ENCODE measurements around the gene AKAP11. TPM values are rescaled to one million over a fixed set of nuclear protein-coding genes. Genes with fewer than 3 reads are reported as not detected.

The AKAP11 gene
- total RNA-seq, 1 experiment from 2014 or later, result 64.7 TPM

- peaks cover 5% of the 10 kb centered on the region for H3K4me1 ChIP-seq (ENCODE audit: low read length)
- no peaks in the 10 kb centered on the region for H3K79me2 ChIP-seq (ENCODE audit: low read length)
- H3K27ac ChIP-seq (ENCODE audit: low read length), result no peak overlapping the region
- no peak for DNase-seq
- H3K9me2 ChIP-seq (replicated peaks; ENCODE audit: insufficient read depth, low read length), result no peaks in the 10 kb centered on the region
- H4K20me1 ChIP-seq (ENCODE audit: insufficient read depth, low read depth, low read length), result no peaks in the 10 kb centered on the region
- H3K4me2 ChIP-seq (ENCODE audit: low read depth, low read length, poor library complexity, severe bottlenecking), result no peak overlapping the region
- no peaks in the 10 kb centered on the region for H3K36me3 ChIP-seq (ENCODE audit: insufficient read depth, low read length)
- H3K27me3 ChIP-seq (ENCODE audit: low read length), result no peaks in the 10 kb centered on the region
- no peak overlapping the region for H3K9ac ChIP-seq (ENCODE audit: low read length)
- H3K4me3 ChIP-seq (ENCODE audit: low read length), result no peak overlapping the region
- H3K9me3 ChIP-seq (ENCODE audit: low read length), result no peaks in the 10 kb centered on the region
- H2AFZ ChIP-seq (ENCODE audit: low read length), result no peak overlapping the region
Observed at GRCh38 chr13:42233726-42234125, 38.2 kb upstream of the AKAP11 start.

GRCh38 chr13:42239161-42239560 lies 32.8 kb upstream of the AKAP11 start:
- Histone ChIP-seq H2AFZ (ENCODE audit: low read length) (no peak overlapping the region), H4K20me1 (ENCODE audit: insufficient read depth, low read depth, low read length) (no peaks in the 10 kb centered on the region), H3K27ac (ENCODE audit: low read length) (no peak overlapping the region), H3K9me2 (replicated peaks; ENCODE audit: insufficient read depth, low read length) (no peaks in the 10 kb centered on the region), H3K4me2 (ENCODE audit: low read depth, low read length, poor library complexity, severe bottlenecking) (no peak overlapping the region), H3K9me3 (ENCODE audit: low read length) (no peaks in the 10 kb centered on the region), H3K4me1 (ENCODE audit: low read length) (no peaks in the 10 kb centered on the region), H3K36me3 (ENCODE audit: insufficient read depth, low read length) (no peaks in the 10 kb centered on the region), H3K79me2 (ENCODE audit: low read length) (no peaks in the 10 kb centered on the region), H3K4me3 (ENCODE audit: low read length) (no peak overlapping the region), H3K27me3 (ENCODE audit: low read length) (no peaks in the 10 kb centered on the region), H3K9ac (ENCODE audit: low read length) (no peak overlapping the region)
- DNase-seq, result no peak

GRCh38 chr13:42239644-42240043 lies 32.3 kb upstream of the AKAP11 start:
- H3K4me2 ChIP-seq (ENCODE audit: low read depth, low read length, poor library complexity, severe bottlenecking), result no peak overlapping the region
- H3K79me2 ChIP-seq (ENCODE audit: low read length), result no peaks in the 10 kb centered on the region
- no peak overlapping the region for H3K27ac ChIP-seq (ENCODE audit: low read length)
- H3K36me3 ChIP-seq (ENCODE audit: insufficient read depth, low read length), result no peaks in the 10 kb centered on the region
- no peaks in the 10 kb centered on the region for H4K20me1 ChIP-seq (ENCODE audit: insufficient read depth, low read depth, low read length)
- H3K9ac ChIP-seq (ENCODE audit: low read length), result no peak overlapping the region
- H3K27me3 ChIP-seq (ENCODE audit: low read length), result no peaks in the 10 kb centered on the region
- no peaks in the 10 kb centered on the region for H3K4me1 ChIP-seq (ENCODE audit: low read length)
- no peaks in the 10 kb centered on the region for H3K9me2 ChIP-seq (replicated peaks; ENCODE audit: insufficient read depth, low read length)
- no peak overlapping the region for H3K4me3 ChIP-seq (ENCODE audit: low read length)
- no peak overlapping the region for H2AFZ ChIP-seq (ENCODE audit: low read length)
- no peak for DNase-seq
- no peaks in the 10 kb centered on the region for H3K9me3 ChIP-seq (ENCODE audit: low read length)

- DNase-seq, result no peak
- Histone ChIP-seq H2AFZ (ENCODE audit: low read length) (no peak overlapping the region), H3K36me3 (ENCODE audit: insufficient read depth, low read length) (no peaks in the 10 kb centered on the region), H4K20me1 (ENCODE audit: insufficient read depth, low read depth, low read length) (no peaks in the 10 kb centered on the region), H3K4me3 (ENCODE audit: low read length) (no peak overlapping the region), H3K79me2 (ENCODE audit: low read length) (no peaks in the 10 kb centered on the region), H3K9ac (ENCODE audit: low read length) (no peak overlapping the region), H3K4me1 (ENCODE audit: low read length) (no peaks in the 10 kb centered on the region), H3K9me2 (replicated peaks; ENCODE audit: insufficient read depth, low read length) (no peaks in the 10 kb centered on the region), H3K27me3 (ENCODE audit: low read length) (no peaks in the 10 kb centered on the region), H3K9me3 (ENCODE audit: low read length) (no peaks in the 10 kb centered on the region), H3K4me2 (ENCODE audit: low read depth, low read length, poor library complexity, severe bottlenecking) (no peak overlapping the region), H3K27ac (ENCODE audit: low read length) (no peak overlapping the region)
Observed at GRCh38 chr13:42246541-42246940, 25.4 kb upstream of the AKAP11 start.

GRCh38 chr13:42247883-42248282 lies 24.1 kb upstream of the AKAP11 start:
- Histone ChIP-seq H3K9me3 (ENCODE audit: low read length) (no peaks in the 10 kb centered on the region), H3K9me2 (replicated peaks; ENCODE audit: insufficient read depth, low read length) (no peaks in the 10 kb centered on the region), H3K9ac (ENCODE audit: low read length) (no peak overlapping the region), H3K79me2 (ENCODE audit: low read length) (no peaks in the 10 kb centered on the region), H2AFZ (ENCODE audit: low read length) (no peak overlapping the region), H3K4me3 (ENCODE audit: low read length) (no peak overlapping the region), H3K27me3 (ENCODE audit: low read length) (no peaks in the 10 kb centered on the region), H4K20me1 (ENCODE audit: insufficient read depth, low read depth, low read length) (no peaks in the 10 kb centered on the region), H3K27ac (ENCODE audit: low read length) (no peak overlapping the region), H3K36me3 (ENCODE audit: insufficient read depth, low read length) (no peaks in the 10 kb centered on the region), H3K4me1 (ENCODE audit: low read length) (no peaks in the 10 kb centered on the region), H3K4me2 (ENCODE audit: low read depth, low read length, poor library complexity, severe bottlenecking) (no peak overlapping the region)
- DNase-seq, result no peak

- Histone ChIP-seq H3K4me2 (ENCODE audit: low read depth, low read length, poor library complexity, severe bottlenecking) (no peak overlapping the region), H3K9ac (ENCODE audit: low read length) (no peak overlapping the region), H3K4me1 (ENCODE audit: low read length) (no peaks in the 10 kb centered on the region), H3K79me2 (ENCODE audit: low read length) (no peaks in the 10 kb centered on the region), H3K9me2 (replicated peaks; ENCODE audit: insufficient read depth, low read length) (no peaks in the 10 kb centered on the region), H4K20me1 (ENCODE audit: insufficient read depth, low read depth, low read length) (no peaks in the 10 kb centered on the region), H3K27ac (ENCODE audit: low read length) (no peak overlapping the region), H3K4me3 (ENCODE audit: low read length) (no peak overlapping the region), H3K27me3 (ENCODE audit: low read length) (no peaks in the 10 kb centered on the region), H3K36me3 (ENCODE audit: insufficient read depth, low read length) (no peaks in the 10 kb centered on the region), H2AFZ (ENCODE audit: low read length) (no peak overlapping the region), H3K9me3 (ENCODE audit: low read length) (no peaks in the 10 kb centered on the region)
- no peak for DNase-seq
Observed at GRCh38 chr13:42255886-42256285, 16.1 kb upstream of the AKAP11 start.

GRCh38 chr13:42258747-42259146 lies 13.2 kb upstream of the AKAP11 start:
- Histone ChIP-seq H3K9me3 (ENCODE audit: low read length) (no peaks in the 10 kb centered on the region), H3K4me3 (ENCODE audit: low read length) (no peak overlapping the region), H2AFZ (ENCODE audit: low read length) (no peak overlapping the region), H3K9ac (ENCODE audit: low read length) (no peak overlapping the region), H3K36me3 (ENCODE audit: insufficient read depth, low read length) (no peaks in the 10 kb centered on the region), H3K27me3 (ENCODE audit: low read length) (no peaks in the 10 kb centered on the region), H3K79me2 (ENCODE audit: low read length) (no peaks in the 10 kb centered on the region), H3K27ac (ENCODE audit: low read length) (no peak overlapping the region), H4K20me1 (ENCODE audit: insufficient read depth, low read depth, low read length) (no peaks in the 10 kb centered on the region), H3K4me1 (ENCODE audit: low read length) (peaks cover 6% of the 10 kb centered on the region), H3K4me2 (ENCODE audit: low read depth, low read length, poor library complexity, severe bottlenecking) (no peak overlapping the region), H3K9me2 (replicated peaks; ENCODE audit: insufficient read depth, low read length) (no peaks in the 10 kb centered on the region; the same call in 1 of the 2 replicates)
- no peak for DNase-seq

GRCh38 chr13:42259515-42259914 lies 12.4 kb upstream of the AKAP11 start:
- Histone ChIP-seq H3K4me2 (ENCODE audit: low read depth, low read length, poor library complexity, severe bottlenecking) (no peak overlapping the region), H3K79me2 (ENCODE audit: low read length) (no peaks in the 10 kb centered on the region), H3K9me2 (replicated peaks; ENCODE audit: insufficient read depth, low read length) (no peaks in the 10 kb centered on the region; the same call in 1 of the 2 replicates), H3K9ac (ENCODE audit: low read length) (no peak overlapping the region), H3K27ac (ENCODE audit: low read length) (no peak overlapping the region), H3K4me3 (ENCODE audit: low read length) (no peak overlapping the region), H3K36me3 (ENCODE audit: insufficient read depth, low read length) (no peaks in the 10 kb centered on the region), H2AFZ (ENCODE audit: low read length) (no peak overlapping the region), H3K4me1 (ENCODE audit: low read length) (peaks cover 6% of the 10 kb centered on the region), H3K9me3 (ENCODE audit: low read length) (no peaks in the 10 kb centered on the region), H4K20me1 (ENCODE audit: insufficient read depth, low read depth, low read length) (no peaks in the 10 kb centered on the region), H3K27me3 (ENCODE audit: low read length) (no peaks in the 10 kb centered on the region)
- DNase-seq, result no peak

Data from Karpas-422 (cell line).